Skeletal muscle satellite cell (primary cell): ENCODE data around the gene WDR1.

Experiments used
- H3K27me3 ChIP-seq: 2 replicates; pipeline ENCODE4 v1.7.0; 2013; ENCODE audit warnings: low read length; ENCODE audit not compliant: control insufficient read depth, insufficient read depth
- H3K36me3 ChIP-seq: 2 replicates; pipeline ENCODE4 v1.7.0; 2013; ENCODE audit warnings: mild to moderate bottlenecking, control low read depth, low read length; ENCODE audit not compliant: insufficient read depth
- H3K4me1 ChIP-seq: 2 replicates; pipeline ENCODE4 v1.7.0; 2013; ENCODE audit warnings: low read length; ENCODE audit not compliant: control insufficient read depth, insufficient read depth
- H3K4me2 ChIP-seq: 2 replicates; pipeline ENCODE4 v1.7.0; 2013; ENCODE audit warnings: mild to moderate bottlenecking, low read length
- H3K4me3 ChIP-seq: 2 replicates; pipeline ENCODE4 v1.7.0; 2013; ENCODE audit warnings: low read length
- H3K9ac ChIP-seq: 2 replicates; pipeline ENCODE4 v1.7.0; 2013; ENCODE audit warnings: mild to moderate bottlenecking, low read depth, low read length, moderate library complexity
- H3K9me3 ChIP-seq: replicated peaks from 2 replicates; pipeline ENCODE4 v1.7.0; 2013; ENCODE audit warnings: mild to moderate bottlenecking, control low read depth, low read length

Gene WDR1

GRCh38 chr4:10094841-10095240 is 21.8 kb downstream of the WDR1 start:
- no peak overlapping the region for H3K9ac ChIP-seq
- H3K4me3 ChIP-seq: no peak overlapping the region
- H3K27me3 ChIP-seq: no peaks in the 10 kb centered on the region
- peaks cover 92% of the 10 kb centered on the region for H3K36me3 ChIP-seq
- no peaks in the 10 kb centered on the region for H3K9me3 ChIP-seq
- H3K4me2 ChIP-seq: no peak overlapping the region
- peaks cover 68% of the 10 kb centered on the region for H3K4me1 ChIP-seq

- no peak overlapping the region for H3K4me3 ChIP-seq
- peaks cover 92% of the 10 kb centered on the region for H3K36me3 ChIP-seq
- peaks cover 60% of the 10 kb centered on the region for H3K4me1 ChIP-seq
- H3K9me3 ChIP-seq: no peaks in the 10 kb centered on the region
- H3K9ac ChIP-seq: no peak overlapping the region
- no peaks in the 10 kb centered on the region for H3K27me3 ChIP-seq
- H3K4me2 ChIP-seq: no peak overlapping the region
Observed at GRCh38 chr4:10093801-10094552, 22.6 kb downstream of the WDR1 start.

- H3K4me3 ChIP-seq: no peak overlapping the region
Observed at GRCh38 chr4:10093271-10093621, 23.4 kb downstream of the WDR1 start.

GRCh38 chr4:10092481-10093270 is 23.9 kb downstream of the WDR1 start:
- no peak overlapping the region for H3K4me2 ChIP-seq
- H3K4me1 ChIP-seq: peaks cover 48% of the 10 kb centered on the region
- H3K9me3 ChIP-seq: no peaks in the 10 kb centered on the region
- H3K9ac ChIP-seq: no peak overlapping the region
- H3K27me3 ChIP-seq: no peaks in the 10 kb centered on the region
- H3K36me3 ChIP-seq: peaks cover 93% of the 10 kb centered on the region
- no peak overlapping the region for H3K4me3 ChIP-seq

More at GRCh38 chr4:10093271-10093621, 23.4 kb downstream of the WDR1 start:
- Histone ChIP-seq H3K9me3 (no peaks in the 10 kb centered on the region), H3K4me1 (peaks cover 54% of the 10 kb centered on the region), H3K27me3 (no peaks in the 10 kb centered on the region), H3K36me3 (peaks cover 93% of the 10 kb centered on the region), H3K4me2 (no peak overlapping the region), H3K9ac (no peak overlapping the region)

- Histone ChIP-seq H3K27me3 (no peaks in the 10 kb centered on the region), H3K36me3 (peaks cover 93% of the 10 kb centered on the region), H3K9ac (no peak overlapping the region), H3K4me1 (peaks cover 38% of the 10 kb centered on the region), H3K4me2 (no peak overlapping the region), H3K4me3 (no peak overlapping the region), H3K9me3 (no peaks in the 10 kb centered on the region)
Observed at GRCh38 chr4:10091531-10092181, 24.9 kb downstream of the WDR1 start.

GRCh38 chr4:10090467-10091250 is 25.9 kb downstream of the WDR1 start:
- Histone ChIP-seq H3K9ac (no peak overlapping the region), H3K9me3 (no peaks in the 10 kb centered on the region), H3K4me2 (no peak overlapping the region), H3K27me3 (no peaks in the 10 kb centered on the region), H3K36me3 (peaks cover 99% of the 10 kb centered on the region), H3K4me3 (no peak overlapping the region), H3K4me1 (peaks cover 28% of the 10 kb centered on the region)

GRCh38 chr4:10089346-10089745 is 27.3 kb downstream of the WDR1 start:
- Histone ChIP-seq H3K27me3 (no peaks in the 10 kb centered on the region), H3K4me2 (no peak overlapping the region), H3K4me1 (peaks cover 16% of the 10 kb centered on the region), H3K4me3 (no peak overlapping the region), H3K9me3 (no peaks in the 10 kb centered on the region), H3K36me3 (peaks cover 99% of the 10 kb centered on the region), H3K9ac (no peak overlapping the region)

- no peak overlapping the region for H3K9ac ChIP-seq
- H3K4me2 ChIP-seq: no peak overlapping the region
- H3K4me1 ChIP-seq: peaks cover 7% of the 10 kb centered on the region
- H3K36me3 ChIP-seq: peaks cover 99% of the 10 kb centered on the region
- H3K27me3 ChIP-seq: no peaks in the 10 kb centered on the region
- H3K9me3 ChIP-seq: no peaks in the 10 kb centered on the region
- no peak overlapping the region for H3K4me3 ChIP-seq
Observed at GRCh38 chr4:10088135-10089010, 28.2 kb downstream of the WDR1 start.

- Histone ChIP-seq H3K9me3 (no peaks in the 10 kb centered on the region), H3K9ac (no peak overlapping the region), H3K4me3 (no peak overlapping the region), H3K27me3 (no peaks in the 10 kb centered on the region), H3K4me1 (no peaks in the 10 kb centered on the region), H3K4me2 (no peak overlapping the region), H3K36me3 (peaks cover 99% of the 10 kb centered on the region)
Observed at GRCh38 chr4:10087152-10087791, 29.3 kb downstream of the WDR1 start.

GRCh38 chr4:10086506-10087120 is 30.0 kb downstream of the WDR1 start:
- Histone ChIP-seq H3K27me3 (no peaks in the 10 kb centered on the region), H3K4me1 (no peaks in the 10 kb centered on the region), H3K4me3 (no peak overlapping the region), H3K9me3 (no peaks in the 10 kb centered on the region), H3K36me3 (peaks cover 99% of the 10 kb centered on the region), H3K9ac (no peak overlapping the region), H3K4me2 (no peak overlapping the region)
